Heart right ventricle (tissue), 16 donors: ENCODE measurements around the gene SORL1-AS1.

ENCODE experiments used
- ATAC-seq, 8 donors: fragments of 200-7000 bp; cut with Tn5 transposase; one replicate each; pipeline ENCODE4 v1.9.1; 2020; ENCODE audit warnings: mild to moderate bottlenecking in 8 of 8, moderate library complexity in 8 of 8, moderate number of reproducible peaks in 1 of 8
- DNase-seq, 2 donors: peaks; one replicate each; pipeline ENCODE4 v3.0.0-alpha.2; 2020
- H3K27ac ChIP-seq, 10 donors: fragments of 200-600 bp; sonication (generic) in 2 of 10; one replicate each; pipeline versions ENCODE4 v1.5.0 to v1.8.0; 2020 to 2022; ENCODE audit warnings: mild to moderate bottlenecking in 3 of 10
- H3K27me3 ChIP-seq, 7 donors: fragments of 200-600 bp; one replicate each; pipeline ENCODE4 v1.8.0; 2021 to 2022; ENCODE audit warnings: mild to moderate bottlenecking in 2 of 7
- H3K36me3 ChIP-seq, 9 donors: fragments of 200-600 bp; sonication (generic) in 1 of 9; one replicate each; pipeline versions ENCODE4 v1.5.0 to v1.8.0; 2020 to 2022; ENCODE audit warnings: mild to moderate bottlenecking in 2 of 9
- H3K4me1 ChIP-seq, 9 donors: fragments of 200-600 bp; sonication (generic) in 1 of 9; one replicate each; pipeline versions ENCODE4 v1.5.0 to v1.8.0; 2020 to 2022; ENCODE audit warnings: mild to moderate bottlenecking in 4 of 9
- H3K4me3 ChIP-seq, 10 donors: fragments of 200-600 bp; sonication (generic) in 2 of 10; one replicate each; pipeline versions ENCODE4 v1.5.0 to v1.8.0; 2020 to 2022; ENCODE audit warnings: mild to moderate bottlenecking in 7 of 10, moderate library complexity in 2 of 10
- H3K9me3 ChIP-seq, 11 donors: fragments of 200-600 bp in 10 of 11; sonication (generic) in 2 of 11; one replicate each; pipeline versions ENCODE4 v1.5.0 to v1.8.0; 2013 to 2022; ENCODE audit warnings: mild to moderate bottlenecking in 2 of 11, control low read depth in 1 of 11, moderate library complexity in 1 of 11
- WGBS, 2 donors: extraction: QIAGEN DNeasy Blood & Tissue Kit; methylation state at CpG; one replicate each; pipeline ENCODE4 v1.1.7; 2013; ENCODE audit warnings: inconsistent platforms in 1 of 2; 5-methylcytosine and 5-hydroxymethylcytosine counted together
- intact Hi-C, 10 donors: fragments of 100-400 bp; cut with DNase I; formaldehyde crosslinking; loops; one replicate each; pipeline versions ENCODE4 v1.11.1 to v1.14.2; 2022
- TF ChIP-seq, protein P1 (sequence below), 9 donors: fragments of 200-600 bp; sonication (generic) in 2 of 9; IDR thresholded peaks; one replicate each; pipeline versions ENCODE4 v1.5.0 to v1.8.0; 2021 to 2022; ENCODE audit warnings: antibody characterized with exemption in 9 of 9, mild to moderate bottlenecking in 5 of 9, moderate library complexity in 1 of 9
- donor health status: Arrhythmogenic right ventricular cardiomyopathy.
- donor health status: ischemic (EF 13 %, LVEDD 7.1; RV severe dilation, severe dysfunction).
- donor health status: healthy with polysubstance abuse.
- donor health status: DM: no; HTN: yes; CAD: no.
- donor health status: DM: no; HTN: no; CAD: no.
- donor health status: ischemic (EF 25% LVEDD 6.9; RV normal size, moderate dysfunction).
- donor health status: ischemic (EF 25% LVEDD 5.7; RV mildly dilated, moderate dysfunction).
- donor health status: healthy.
- donor health status: DM: yes; HTN: yes; CAD: no.
- donor health status: Ischemic cardiomyopathy.
- donor health status: ischemic (EF 35%, LVEDD 5.7; RV mildly dilated, moderate dysfunction).
- donor health status: nonischemic (EF 11% LVEDD 7.7; RV severe dilation, severe dysfunction).
- donor health status: DM: yes; HTN: yes; CAD: no.
- donor health status: PGD.
- donor health status: ischemic (EF 29% LVEDD 5.4; RV normal size, mild dysfunction).
- donor health status: nonischemic (EF 23%, LVEDD 6.1; RV moderate dilation, normal function).

Gene SORL1-AS1

DNA sequence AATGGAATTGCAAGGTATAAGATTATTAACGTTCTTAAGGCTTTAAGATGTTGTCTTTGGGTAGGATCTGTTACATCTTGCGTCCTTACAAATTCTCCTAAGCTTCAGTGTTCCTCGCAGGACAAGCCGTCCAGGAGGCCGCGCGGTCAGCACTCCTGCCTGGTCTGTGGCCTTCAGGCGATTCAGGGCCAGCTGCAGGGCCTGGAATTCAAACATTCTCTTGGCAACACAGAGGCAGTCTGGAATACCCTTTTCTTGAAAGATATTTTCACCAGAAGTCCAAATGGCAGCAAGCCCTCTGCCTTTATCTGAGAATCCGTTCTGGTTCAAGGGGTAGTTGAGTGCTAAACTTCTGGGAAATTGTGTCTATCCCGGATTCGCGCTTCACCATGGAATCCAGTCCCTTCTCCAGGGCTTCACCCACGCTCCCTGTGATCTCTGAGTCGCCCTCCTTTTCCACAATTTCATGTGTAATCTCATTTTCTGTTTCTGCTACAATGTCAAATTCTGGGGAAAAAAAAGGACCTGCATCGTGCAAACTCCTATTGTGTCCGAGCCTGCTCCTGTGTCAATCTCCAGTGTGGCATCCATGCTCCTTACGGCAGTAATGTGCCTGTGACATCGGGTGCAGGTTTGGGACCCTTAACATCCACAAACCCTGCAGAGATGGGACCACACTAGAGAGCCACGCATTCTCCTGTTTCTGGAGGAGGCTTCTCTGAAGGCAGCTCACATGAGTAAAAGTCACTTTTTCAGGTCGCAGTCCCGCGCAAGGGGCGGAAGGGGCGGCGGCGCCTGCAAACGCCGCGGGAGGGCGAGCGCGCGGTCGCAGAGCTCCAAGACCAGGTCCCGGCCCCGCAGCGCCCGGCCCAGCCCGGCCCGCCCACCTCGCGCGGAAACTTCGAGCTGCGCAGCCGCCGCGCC, 26.0 kb downstream of the SORL1-AS1 start:
- H3K9me3 ChIP-seq: no peaks in the 10 kb centered on the region
- intact Hi-C loops: loop anchor here in 4 of 10 donors (10.0 kb wide), 3 partner anchors 92 to 168 kb away; no protein-coding TSS in a partner anchor
- WGBS, 2 donors: 22 to 24% methylated on average over 48 of the region's 48 CpGs
- peak overlapping the region in 9 of 10 donors; percentile 16 to 41 (median 33) for H3K4me3 ChIP-seq
- H3K36me3 ChIP-seq: no peaks in the 10 kb centered on the region
- H3K27ac ChIP-seq: peak overlapping the region in 3 of 10 donors; percentile 25 to 38 (median 28)
- ATAC-seq (peak; percentile 79 to 92 (median 84)), DNase-seq (peak; percentile 30 to 56)
- TF ChIP-seq, protein P1, sequence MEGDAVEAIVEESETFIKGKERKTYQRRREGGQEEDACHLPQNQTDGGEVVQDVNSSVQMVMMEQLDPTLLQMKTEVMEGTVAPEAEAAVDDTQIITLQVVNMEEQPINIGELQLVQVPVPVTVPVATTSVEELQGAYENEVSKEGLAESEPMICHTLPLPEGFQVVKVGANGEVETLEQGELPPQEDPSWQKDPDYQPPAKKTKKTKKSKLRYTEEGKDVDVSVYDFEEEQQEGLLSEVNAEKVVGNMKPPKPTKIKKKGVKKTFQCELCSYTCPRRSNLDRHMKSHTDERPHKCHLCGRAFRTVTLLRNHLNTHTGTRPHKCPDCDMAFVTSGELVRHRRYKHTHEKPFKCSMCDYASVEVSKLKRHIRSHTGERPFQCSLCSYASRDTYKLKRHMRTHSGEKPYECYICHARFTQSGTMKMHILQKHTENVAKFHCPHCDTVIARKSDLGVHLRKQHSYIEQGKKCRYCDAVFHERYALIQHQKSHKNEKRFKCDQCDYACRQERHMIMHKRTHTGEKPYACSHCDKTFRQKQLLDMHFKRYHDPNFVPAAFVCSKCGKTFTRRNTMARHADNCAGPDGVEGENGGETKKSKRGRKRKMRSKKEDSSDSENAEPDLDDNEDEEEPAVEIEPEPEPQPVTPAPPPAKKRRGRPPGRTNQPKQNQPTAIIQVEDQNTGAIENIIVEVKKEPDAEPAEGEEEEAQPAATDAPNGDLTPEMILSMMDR (IDR thresholded peaks at IDR 0.05): peak in 5 of 9 donors; percentile 24 to 48 (median 41)
- peaks cover 0 to 29% (median 0%) of the 10 kb centered on the region in 9 donors for H3K4me1 ChIP-seq
- H3K27me3 ChIP-seq: peaks cover 0 to 5% (median 0%) of the 10 kb centered on the region in 7 donors

DNA sequence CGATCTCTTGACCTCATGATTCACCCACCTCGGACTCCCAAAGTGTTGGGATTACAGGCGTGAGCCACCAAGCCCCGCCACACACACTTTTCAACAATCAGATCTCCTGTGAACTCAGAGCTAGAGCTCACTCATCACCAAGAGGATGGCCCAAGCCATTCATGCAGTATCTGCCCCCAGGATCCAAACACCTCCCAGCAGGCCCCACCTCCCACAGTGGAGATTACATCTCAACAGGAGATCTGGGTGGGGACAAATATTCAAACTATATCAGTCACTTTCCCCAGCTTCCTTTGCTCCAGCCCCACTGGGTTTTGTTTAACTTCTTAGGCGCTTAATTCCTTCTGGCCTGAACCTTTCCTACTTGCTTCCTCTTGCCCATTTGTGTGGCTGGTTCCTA, 26.9 kb downstream of the SORL1-AS1 start:
- ATAC-seq: no peak
- Histone ChIP-seq H3K36me3 (no peaks in the 10 kb centered on the region), H3K4me3 (no peak overlapping the region), H3K27ac (peak overlapping the region in 1 of 10 donors; percentile 38), H3K4me1 (peaks cover 0 to 33% (median 0%) of the 10 kb centered on the region in 9 donors), H3K27me3 (peaks cover 0 to 5% (median 0%) of the 10 kb centered on the region in 7 donors), H3K9me3 (no peaks in the 10 kb centered on the region)
- no peak for DNase-seq
- WGBS, 2 donors: 96% methylated on average over 5 of the region's 5 CpGs
- TF ChIP-seq, protein P1 (IDR thresholded peaks at IDR 0.05): no peak
- intact Hi-C loops: loop anchor here in 4 of 10 donors (10.0 kb wide), 3 partner anchors 91 to 169 kb away; no protein-coding TSS in a partner anchor

DNA sequence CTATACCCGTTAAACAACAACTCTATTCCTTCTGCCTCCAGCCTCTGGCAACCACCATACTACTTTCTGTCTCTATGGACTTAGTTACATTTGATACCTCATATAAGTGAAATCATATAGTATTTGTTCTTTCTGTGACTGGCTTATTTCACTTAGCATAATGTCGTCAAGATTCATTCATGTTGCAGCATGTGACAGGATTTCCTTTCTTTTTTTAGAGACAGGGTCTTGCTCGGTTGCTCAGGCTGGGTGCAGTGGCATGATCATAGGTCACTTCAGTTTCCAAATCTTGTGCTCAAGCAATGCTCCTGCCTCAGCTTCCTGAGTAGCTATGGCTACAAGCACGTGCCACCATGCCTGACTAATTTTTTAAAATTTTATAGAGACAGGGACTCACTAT, 30.1 kb downstream of the SORL1-AS1 start:
- Histone ChIP-seq H3K27me3 (peaks cover 0 to 5% (median 0%) of the 10 kb centered on the region in 7 donors), H3K4me3 (no peak overlapping the region), H3K4me1 (peaks cover 0 to 49% (median 5%) of the 10 kb centered on the region in 9 donors), H3K9me3 (no peaks in the 10 kb centered on the region), H3K27ac (no peak overlapping the region), H3K36me3 (no peaks in the 10 kb centered on the region)
- no peak for DNase-seq
- no peak for ATAC-seq
- intact Hi-C loops: loop anchor here in 4 of 10 donors (10.0 kb wide), 3 partner anchors 88 to 172 kb away; no protein-coding TSS in a partner anchor
- WGBS, 2 donors: 58 to 66% methylated on average over 4 of the region's 4 CpGs
- TF ChIP-seq, protein P1 (IDR thresholded peaks at IDR 0.05): no peak

DNA sequence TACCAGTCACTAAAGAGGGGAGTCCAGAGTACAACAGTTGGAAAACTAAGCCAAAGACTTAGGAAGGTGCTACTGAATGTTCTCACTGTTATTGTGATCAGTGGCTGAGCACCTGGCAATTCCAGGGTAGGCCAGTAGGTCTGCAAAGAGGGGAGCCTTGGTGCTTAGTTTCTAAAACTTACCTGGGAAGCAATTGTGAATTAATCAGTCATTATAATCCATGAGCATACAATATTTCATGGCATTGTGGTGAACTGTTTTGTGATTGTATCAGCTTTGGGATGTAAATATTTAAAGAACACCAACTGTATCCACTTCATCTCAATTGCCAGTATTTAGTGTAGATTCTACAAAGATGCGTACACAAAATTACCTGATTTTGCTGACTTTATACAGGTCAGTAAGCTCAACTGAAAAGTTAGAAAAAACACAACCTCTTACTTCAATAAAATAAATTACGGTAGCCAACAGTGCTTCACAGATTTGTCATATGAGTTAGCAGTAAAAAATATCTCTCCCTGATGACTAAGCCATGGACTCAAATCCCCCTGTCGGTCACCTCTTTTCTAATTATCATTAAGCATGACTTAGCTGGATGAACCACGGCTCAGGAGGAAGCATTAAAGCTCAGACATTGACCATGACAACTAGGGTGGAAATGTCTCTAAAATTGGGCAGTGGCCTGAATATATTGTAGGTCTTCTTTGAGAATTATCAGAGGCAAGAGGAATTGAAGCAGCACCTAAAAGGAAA, 31.4 kb downstream of the SORL1-AS1 start:
- 58 to 86% methylated on average over 4 of the region's 4 CpGs for WGBS, 2 donors
- intact Hi-C loops: loop anchor here in 4 of 10 donors (10.0 kb wide), 3 partner anchors 87 to 173 kb away; no protein-coding TSS in a partner anchor
- Histone ChIP-seq H3K4me3 (no peak overlapping the region), H3K4me1 (peaks cover 6 to 55% (median 16%) of the 10 kb centered on the region in 9 donors), H3K36me3 (no peaks in the 10 kb centered on the region), H3K27ac (no peak overlapping the region), H3K27me3 (no peaks in the 10 kb centered on the region), H3K9me3 (no peaks in the 10 kb centered on the region)
- DNase-seq (no peak), ATAC-seq (no peak)
- TF ChIP-seq, protein P1 (IDR thresholded peaks at IDR 0.05): no peak
